K562 (cell line): ENCODE measurements around the gene GNG14. TPM values are rescaled to one million over a fixed set of nuclear protein-coding genes. Genes with fewer than 3 reads are reported as not detected.
A peak's percentile ranks its signal among the peaks of the same experiment; 100 is the strongest.

Experiments used
- ATF1 ChIP-seq, 2 experiments: fragments of 450-650 bp in 1 of 2; IDR thresholded peaks; 2 replicates each; pipeline ENCODE4 v1.6.1; 2016; ENCODE audit warnings: missing compliant biosample characterization in 1 of 2, missing genetic modification characterization in 1 of 2
- CBFA2T2 ChIP-seq: fragments of 450-650 bp; conservative IDR thresholded peaks from 2 replicates; pipeline ENCODE4 v1.6.1; 2017; ENCODE audit warnings: mild to moderate bottlenecking
- CBX1 ChIP-seq: sonication (generic); IDR thresholded peaks from 2 replicates; pipeline ENCODE4 v1.6.1; 2016; ENCODE audit warnings: antibody characterized with exemption, low read depth, mild to moderate bottlenecking
- JUNB ChIP-seq: fragments of 450-650 bp; formaldehyde crosslinking; conservative IDR thresholded peaks from 2 replicates; pipeline ENCODE4 v1.4.0; 2020; ENCODE audit warnings: mild to moderate bottlenecking
- JUND ChIP-seq, 2 experiments: IDR thresholded peaks; 2 replicates in 1 of 2; 3 replicates in 1 of 2; pipeline ENCODE4 v1.6.1; 2011; ENCODE audit warnings: borderline replicate concordance in 2 of 2, low read depth in 2 of 2, low read length in 2 of 2, improper control_type of control experiment in 1 of 2, missing biosample characterization in 1 of 2, missing genetic modification characterization in 1 of 2, missing genetic modification reagents in 1 of 2
- KAT7 ChIP-seq: sonication (generic); formaldehyde crosslinking; IDR thresholded peaks from 2 replicates; pipeline ENCODE4 v1.8.0; 2022; ENCODE audit warnings: missing genetic modification reagents, mild to moderate bottlenecking, borderline replicate concordance
- POLR2H ChIP-seq: IDR thresholded peaks from 2 replicates; pipeline ENCODE4 v1.6.1; 2016; ENCODE audit warnings: missing genetic modification characterization, low read depth, mild to moderate bottlenecking, control low read depth, missing compliant biosample characterization, moderate library complexity
- RBM14 ChIP-seq: fragments of 200-400 bp; formaldehyde crosslinking; IDR thresholded peaks from 2 replicates; pipeline ENCODE4 v1.6.1; 2018; ENCODE audit warnings: low read depth, mild to moderate bottlenecking, low read length, moderate library complexity, borderline replicate concordance; ENCODE audit not compliant: insufficient read depth
- SIN3A ChIP-seq, 2 experiments: fragments of 150-350 bp in 1 of 2; IDR thresholded peaks; 2 replicates each; pipeline ENCODE4 v1.6.1; 2011 to 2016; ENCODE audit warnings: borderline replicate concordance in 2 of 2, low read depth in 2 of 2, low read length in 2 of 2, mild to moderate bottlenecking in 2 of 2, moderate library complexity in 2 of 2; ENCODE audit not compliant: control insufficient read depth in 1 of 2
- STAG1 ChIP-seq: sonication (generic); formaldehyde crosslinking; IDR thresholded peaks from 2 replicates; pipeline ENCODE4 v1.5.0; 2020; ENCODE audit warnings: missing genetic modification reagents, borderline replicate concordance
- TAF9B ChIP-seq: fragments of 450-650 bp; IDR thresholded peaks from 2 replicates; pipeline ENCODE4 v1.6.1; 2018; ENCODE audit warnings: mild to moderate bottlenecking; ENCODE audit not compliant: partially characterized antibody
- XRCC5 ChIP-seq: fragments of 200-400 bp; formaldehyde crosslinking; IDR thresholded peaks from 2 replicates; pipeline ENCODE4 v1.6.1; 2017; ENCODE audit warnings: low read depth, mild to moderate bottlenecking, low read length
- ZKSCAN3 ChIP-seq: fragments of 250-450 bp; sonication (Bioruptor Pico); IDR thresholded peaks from 2 replicates; pipeline ENCODE4 v1.4.0; 2020
- ZMIZ1 ChIP-seq, 2 experiments: fragments of 150-350 bp in 1 of 2; IDR thresholded peaks; 2 replicates each; pipeline ENCODE4 v1.6.1; 2012 to 2016; ENCODE audit warnings: low read depth in 2 of 2, low read length in 2 of 2, mild to moderate bottlenecking in 1 of 2, moderate library complexity in 1 of 2
- ZNF347 ChIP-seq: fragments of 450-650 bp; formaldehyde crosslinking; IDR thresholded peaks from 2 replicates; pipeline ENCODE4 v1.4.0; 2020; ENCODE audit warnings: low read depth, mild to moderate bottlenecking, moderate library complexity
- polyA plus RNA-seq, 8 experiments: library from polyadenylated mRNA; depleted of rRNA in 4 of 8; stranded (reverse) in 5 of 8; unstranded in 3 of 8; fragments of >200 nt; fragmentation: Nextera tagmentation in 2 of 8; fragmentation: Illumina TruSeq in 1 of 8; extraction: Ambion mirVana in 2 of 8; extraction: Trizol in 1 of 8; gene quantifications; 2 replicates each; pipeline versions ENCODE4 v1.2.1 to v1.2.3, GENCODE V29; 2011 to 2014; ENCODE audit warnings: inconsistent platforms in 1 of 8, missing spikeins in 1 of 8
- total RNA-seq, 7 experiments: library from RNA; depleted of rRNA in 6 of 7; stranded (reverse); fragments of >200 nt in 6 of 7; fragmentation: Illumina TruSeq in 2 of 7; extraction: Trizol in 2 of 7; gene quantifications; 2 replicates each; pipeline versions ENCODE4 v1.2.1 to v1.2.3, GENCODE V29; 2011 to 2021; ENCODE audit warnings: low replicate concordance in 1 of 7
- TF ChIP-seq, protein P1 (sequence below), 2 experiments: fragments of 450-650 bp; conservative IDR thresholded peaks; 2 replicates each; pipeline ENCODE4 v1.6.1; 2017; ENCODE audit warnings: mild to moderate bottlenecking in 2 of 2, moderate library complexity in 2 of 2
- TF ChIP-seq, protein P2 (sequence below): fragments of 250-450 bp; sonication (Bioruptor Pico); IDR thresholded peaks from 2 replicates; pipeline ENCODE4 v1.4.0; 2020; ENCODE audit warnings: mild to moderate bottlenecking, moderate library complexity

GNG14 gene
- total and polyA plus RNA-seq, 9 of the 15 experiments (the other 6 are each of a cell fraction or from before 2014, with no cell fraction given), result not detected

DNA sequence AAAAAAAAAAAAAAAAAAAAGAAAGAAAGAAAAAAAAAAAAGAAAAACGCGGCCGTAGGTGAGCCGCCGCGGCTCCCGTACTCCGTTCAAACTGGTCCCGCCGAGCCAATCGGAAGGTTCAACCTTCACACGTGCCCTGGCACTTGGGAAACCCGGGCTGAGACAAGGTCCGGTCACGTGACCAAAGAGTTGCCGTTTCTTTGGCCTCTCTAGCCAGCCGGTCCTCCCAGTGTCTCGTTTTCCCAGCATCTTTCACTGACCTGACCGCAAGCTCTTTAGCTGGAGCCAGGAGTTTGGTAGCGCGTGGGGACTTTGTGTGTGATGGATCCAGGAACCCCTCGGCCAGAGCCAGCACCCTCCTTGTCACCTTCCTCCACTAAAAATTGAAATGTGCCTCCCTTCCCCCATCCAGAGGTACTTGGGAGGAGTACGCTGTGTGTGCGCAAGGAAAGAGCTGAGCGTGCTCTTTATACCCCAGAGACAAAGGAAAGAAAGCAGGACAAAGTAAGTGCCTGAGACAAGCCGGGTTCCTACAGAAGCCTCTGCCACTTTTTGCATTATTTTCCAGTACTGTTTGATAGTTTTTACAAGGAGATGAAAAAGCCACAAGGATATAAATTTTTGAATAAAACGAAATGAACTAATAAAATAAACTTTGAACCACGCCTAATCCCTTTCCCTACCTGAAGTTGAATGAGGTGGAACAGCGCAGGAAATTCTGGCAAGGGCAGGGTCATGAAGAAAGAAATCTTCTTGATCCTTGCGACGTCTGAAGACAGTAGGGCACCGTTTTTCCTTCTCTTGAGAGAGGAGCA, 35.0 kb downstream of the GNG14 start (continued):
- TF ChIP-seq, protein P1, sequence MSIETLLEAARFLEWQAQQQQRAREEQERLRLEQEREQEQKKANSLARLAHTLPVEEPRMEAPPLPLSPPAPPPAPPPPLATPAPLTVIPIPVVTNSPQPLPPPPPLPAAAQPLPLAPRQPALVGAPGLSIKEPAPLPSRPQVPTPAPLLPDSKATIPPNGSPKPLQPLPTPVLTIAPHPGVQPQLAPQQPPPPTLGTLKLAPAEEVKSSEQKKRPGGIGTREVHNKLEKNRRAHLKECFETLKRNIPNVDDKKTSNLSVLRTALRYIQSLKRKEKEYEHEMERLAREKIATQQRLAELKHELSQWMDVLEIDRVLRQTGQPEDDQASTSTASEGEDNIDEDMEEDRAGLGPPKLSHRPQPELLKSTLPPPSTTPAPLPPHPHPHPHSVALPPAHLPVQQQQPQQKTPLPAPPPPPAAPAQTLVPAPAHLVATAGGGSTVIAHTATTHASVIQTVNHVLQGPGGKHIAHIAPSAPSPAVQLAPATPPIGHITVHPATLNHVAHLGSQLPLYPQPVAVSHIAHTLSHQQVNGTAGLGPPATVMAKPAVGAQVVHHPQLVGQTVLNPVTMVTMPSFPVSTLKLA (conservative IDR thresholded peaks at IDR 0.05), result peak; percentile 94 to 97
- TF ChIP-seq CBFA2T2 (peak; percentile 99), ZKSCAN3 (CRISPR knock-in tag) (no peak), JUNB (no peak), KAT7 (CRISPR knock-in tag) (0 out of 2 replicates have a peak, but pooled peaks have one; percentile 66), JUND (IDR thresholded peaks at IDR 0.05; ENCODE audit: borderline replicate concordance, low read depth, low read length) (peak; percentile 62), JUND (tag; IDR thresholded peaks at IDR 0.05; ENCODE audit: borderline replicate concordance, low read depth, low read length) (no peak; the same call in 2 of the 3 replicates), ZMIZ1 (IDR thresholded peaks at IDR 0.05; ENCODE audit: low read depth in 2 of 2, low read length in 2 of 2) (no peak), ZNF347 (no peak), XRCC5 (peak; percentile 89; the same call in 1 of the 2 replicates), CBX1 (no peak), STAG1 (CRISPR knock-in tag) (no peak), SIN3A (IDR thresholded peaks at IDR 0.05; ENCODE audit: borderline replicate concordance in 2 of 2, control insufficient read depth in 1 of 2, low read depth in 2 of 2, low read length in 2 of 2) (peak; percentile 48 to 58; a peak in 2 of 4 replicates), POLR2H (no peak; the same call in 1 of the 2 replicates), ATF1 (CRISPR knock-in tag; IDR thresholded peaks at IDR 0.05) (no peak), ATF1 (tag; IDR thresholded peaks at IDR 0.05) (peak; percentile 84), RBM14 (no peak), TAF9B (peak; percentile 79)
- TF ChIP-seq, protein P2, sequence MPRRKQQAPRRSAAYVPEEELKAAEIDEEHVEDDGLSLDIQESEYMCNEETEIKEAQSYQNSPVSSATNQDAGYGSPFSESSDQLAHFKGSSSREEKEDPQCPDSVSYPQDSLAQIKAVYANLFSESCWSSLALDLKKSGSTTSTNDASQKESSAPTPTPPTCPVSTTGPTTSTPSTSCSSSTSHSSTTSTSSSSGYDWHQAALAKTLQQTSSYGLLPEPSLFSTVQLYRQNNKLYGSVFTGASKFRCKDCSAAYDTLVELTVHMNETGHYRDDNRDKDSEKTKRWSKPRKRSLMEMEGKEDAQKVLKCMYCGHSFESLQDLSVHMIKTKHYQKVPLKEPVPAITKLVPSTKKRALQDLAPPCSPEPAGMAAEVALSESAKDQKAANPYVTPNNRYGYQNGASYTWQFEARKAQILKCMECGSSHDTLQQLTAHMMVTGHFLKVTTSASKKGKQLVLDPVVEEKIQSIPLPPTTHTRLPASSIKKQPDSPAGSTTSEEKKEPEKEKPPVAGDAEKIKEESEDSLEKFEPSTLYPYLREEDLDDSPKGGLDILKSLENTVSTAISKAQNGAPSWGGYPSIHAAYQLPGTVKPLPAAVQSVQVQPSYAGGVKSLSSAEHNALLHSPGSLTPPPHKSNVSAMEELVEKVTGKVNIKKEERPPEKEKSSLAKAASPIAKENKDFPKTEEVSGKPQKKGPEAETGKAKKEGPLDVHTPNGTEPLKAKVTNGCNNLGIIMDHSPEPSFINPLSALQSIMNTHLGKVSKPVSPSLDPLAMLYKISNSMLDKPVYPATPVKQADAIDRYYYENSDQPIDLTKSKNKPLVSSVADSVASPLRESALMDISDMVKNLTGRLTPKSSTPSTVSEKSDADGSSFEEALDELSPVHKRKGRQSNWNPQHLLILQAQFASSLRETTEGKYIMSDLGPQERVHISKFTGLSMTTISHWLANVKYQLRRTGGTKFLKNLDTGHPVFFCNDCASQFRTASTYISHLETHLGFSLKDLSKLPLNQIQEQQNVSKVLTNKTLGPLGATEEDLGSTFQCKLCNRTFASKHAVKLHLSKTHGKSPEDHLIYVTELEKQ, result no peak
